ENCODE measurements around the gene ZNF841.
A peak's percentile ranks its signal among the peaks of the same experiment; 100 is the strongest.
"Not testable (repeated sequence)": the region's sequence is repeated elsewhere in the genome, so short reads cannot be mapped to it uniquely, and the experiment has no call there.

ZNF841 gene

DNA sequence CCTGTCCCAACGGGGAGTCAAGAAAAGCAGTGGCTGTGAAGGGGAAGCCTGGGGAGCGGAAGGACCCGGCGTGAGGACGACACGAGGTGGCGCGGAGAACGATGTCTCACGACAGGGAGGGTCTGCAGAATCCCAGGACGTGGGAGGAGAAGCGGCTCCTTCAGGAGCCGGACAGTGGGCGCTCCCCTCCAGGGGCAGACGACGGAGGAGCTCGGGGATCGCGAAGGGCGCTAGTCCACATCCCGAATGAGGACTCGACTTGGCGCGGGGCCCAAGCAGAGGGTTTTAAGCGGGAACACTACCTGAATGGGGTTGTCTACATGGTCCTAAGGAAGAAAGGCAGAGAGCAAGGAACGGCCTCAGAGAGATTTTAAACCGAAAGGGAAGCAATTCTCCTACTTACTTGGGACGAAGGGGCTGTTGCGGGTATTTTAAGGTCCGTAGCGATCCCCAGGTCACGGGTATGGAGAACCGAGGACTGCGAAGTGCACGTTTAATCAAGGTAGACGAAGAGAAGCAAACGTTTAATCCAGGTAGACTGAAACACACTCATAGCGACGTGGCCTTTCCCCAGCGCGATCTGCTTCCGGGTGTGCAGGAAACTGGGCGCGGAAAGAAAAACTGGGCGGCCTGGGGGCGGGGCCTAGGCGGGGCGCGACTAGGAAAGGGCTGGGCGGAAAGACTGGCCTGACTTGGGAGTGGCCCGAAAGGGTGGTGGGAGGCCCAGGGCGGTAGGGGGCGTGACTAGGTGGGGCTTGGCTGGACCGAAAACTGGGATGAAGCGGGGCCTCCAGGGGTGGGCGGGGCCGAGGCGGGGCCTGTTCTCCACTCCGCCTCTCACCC, at the start of gene ZNF841:
Gene ZNF841 (minus strand): TSS at position 594 of the 843 bp plus-strand sequence. CDS start 10,964 bp downstream, outside the sequence.
- DNase-seq = peak; percentile 94

- no peak for DNase-seq
Observed at GRCh38 chr19:52142001-52142595, 46.5 kb upstream of the ZNF841 start.

GRCh38 chr19:52141203-52141602, 45.6 kb upstream of the ZNF841 start:
- DNase-seq = no peak

DNA sequence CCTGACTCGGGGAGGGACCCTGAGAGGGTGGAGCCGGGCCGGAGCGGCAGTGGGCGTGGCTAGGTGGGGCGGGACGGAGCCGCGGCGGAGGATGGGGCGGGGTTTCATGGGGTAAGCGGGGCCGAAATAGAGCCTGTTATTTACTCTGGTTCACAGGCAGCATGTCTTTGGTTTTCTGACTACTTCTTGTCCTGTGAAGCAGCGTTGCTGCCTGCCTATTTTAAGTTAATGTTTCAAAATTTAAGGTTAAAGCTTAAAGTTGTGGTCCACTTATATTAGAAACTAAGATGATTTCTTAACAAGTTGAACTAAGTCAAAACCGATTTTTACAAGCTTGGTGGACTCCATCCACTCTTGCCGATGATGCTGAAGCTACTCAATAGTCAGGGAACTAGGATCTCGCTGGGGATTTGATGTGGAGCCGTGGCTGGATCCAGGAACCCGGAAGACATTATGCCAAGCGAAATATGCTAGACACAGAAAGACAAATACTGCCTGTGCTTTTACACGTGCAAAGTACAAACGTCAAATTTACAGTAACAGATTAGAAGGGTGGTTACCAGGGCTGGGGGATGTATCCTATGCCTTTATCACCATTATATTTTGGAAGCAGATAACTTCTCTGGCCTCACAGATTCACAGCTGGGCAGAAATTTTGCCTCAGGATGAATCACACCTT, 44.6 kb upstream of the ZNF841 start:
- DNase-seq = no peak

DNA sequence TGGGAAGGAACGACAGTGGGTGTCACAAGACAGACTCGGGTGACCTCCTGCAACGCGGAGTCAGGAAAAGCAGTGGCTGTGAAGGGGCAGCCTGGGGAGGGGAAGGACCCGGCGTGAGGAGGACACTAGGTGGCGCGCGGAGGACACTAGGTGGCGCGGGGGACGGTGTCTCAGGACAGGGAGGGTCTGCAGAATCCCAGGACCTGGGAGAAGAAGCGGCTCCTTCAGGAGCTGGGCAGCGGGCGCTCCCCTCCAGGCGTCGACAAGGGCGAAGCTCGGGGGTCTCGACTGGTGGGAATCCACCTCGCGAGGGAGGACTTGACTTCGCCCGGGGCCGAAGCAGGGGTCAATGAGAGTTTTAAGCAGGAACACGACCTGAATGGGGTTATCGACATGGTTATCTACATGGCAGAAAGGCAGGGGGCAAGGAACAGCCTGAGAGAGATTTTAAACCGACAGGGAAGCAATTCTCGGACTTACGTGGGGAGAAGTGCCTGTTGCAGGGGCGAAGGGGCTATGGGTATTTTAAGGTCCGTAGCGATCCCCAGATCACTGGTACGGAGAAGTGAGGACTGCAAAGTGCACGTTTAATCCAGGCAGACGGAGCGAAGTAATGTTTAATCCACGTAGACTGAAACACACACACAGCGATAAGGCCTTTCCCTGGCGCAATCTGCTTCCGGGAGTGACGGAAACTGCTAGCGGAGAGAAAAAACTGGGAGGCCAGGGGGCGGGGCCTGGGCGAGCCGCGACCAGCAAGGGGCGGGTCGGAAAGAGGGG, 43.9 kb upstream of the ZNF841 start, which contains the start of gene ZNF616:
Gene ZNF616 (minus strand): TSS at position 687 of the 780 bp plus-strand sequence. CDS start 9,426 bp downstream, outside the sequence.
- peak; percentile 95 for DNase-seq

DNA sequence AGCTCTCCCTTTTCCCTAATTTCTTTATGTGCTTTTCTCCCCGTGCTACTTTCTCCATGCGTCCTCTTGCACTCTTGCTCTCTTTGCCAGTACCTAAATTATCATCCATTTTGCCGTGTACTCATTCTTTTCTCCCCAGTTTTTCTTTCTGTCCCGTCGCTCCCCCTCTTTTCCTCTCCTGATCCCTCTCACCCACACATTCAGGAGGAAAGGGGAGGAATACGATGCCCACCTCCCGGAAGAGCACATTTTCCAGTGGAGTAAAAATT, 43.4 kb upstream of the ZNF841 start:
- DNase-seq = no peak

GRCh38 chr19:52138278-52138982, 42.9 kb upstream of the ZNF841 start:
- DNase-seq = peak; percentile 54

GRCh38 chr19:52120286-52120685, 24.7 kb upstream of the ZNF841 start:
- DNase-seq = no peak

DNA sequence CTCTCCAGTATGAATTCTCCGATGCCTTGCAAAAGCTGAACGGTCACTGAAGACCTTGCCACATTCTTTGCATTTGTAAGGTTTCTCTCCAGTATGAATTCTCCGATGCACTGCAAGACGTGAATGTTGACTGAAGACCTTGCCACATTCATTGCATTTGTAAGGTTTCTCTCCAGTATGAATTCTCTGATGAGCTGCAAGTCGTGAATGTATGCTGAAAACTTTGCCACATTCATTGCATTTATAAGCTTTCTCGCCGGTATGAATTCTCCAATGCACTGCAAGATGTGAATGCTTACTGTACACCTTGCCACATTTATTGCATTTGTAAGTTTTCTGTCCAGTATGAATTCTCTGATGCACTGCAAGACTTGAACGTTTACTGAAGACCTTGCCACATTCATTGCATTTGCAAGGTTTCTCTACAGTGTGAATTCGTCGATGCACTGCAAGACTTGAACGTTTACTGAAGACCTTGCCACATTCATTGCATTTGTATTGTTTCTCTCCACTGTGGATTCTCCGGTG, 20.0 kb upstream of the ZNF841 start:
- DNase-seq = no peak

GRCh38 chr19:52114691-52115090, 19.1 kb upstream of the ZNF841 start:
- DNase-seq = no peak

DNA sequence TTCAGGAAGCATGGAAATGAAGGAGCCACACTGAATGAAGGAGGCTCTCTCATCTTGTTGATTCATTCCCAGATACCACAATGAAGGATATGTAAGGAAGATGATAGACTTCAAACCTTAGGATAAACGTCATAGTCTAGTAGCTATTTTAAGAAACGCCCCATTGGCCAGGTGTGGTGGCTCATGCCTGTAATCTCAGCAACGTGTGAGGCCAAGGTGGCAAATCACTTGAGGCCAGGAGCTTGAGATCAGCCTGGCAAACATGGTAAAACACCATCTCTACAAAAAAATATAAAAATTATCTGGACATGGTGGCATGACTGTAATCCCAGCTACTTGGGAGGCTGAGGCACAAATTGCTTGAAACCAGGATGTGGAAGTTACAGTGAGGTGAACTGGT, 17.1 kb upstream of the ZNF841 start:
- DNase-seq = no peak

DNA sequence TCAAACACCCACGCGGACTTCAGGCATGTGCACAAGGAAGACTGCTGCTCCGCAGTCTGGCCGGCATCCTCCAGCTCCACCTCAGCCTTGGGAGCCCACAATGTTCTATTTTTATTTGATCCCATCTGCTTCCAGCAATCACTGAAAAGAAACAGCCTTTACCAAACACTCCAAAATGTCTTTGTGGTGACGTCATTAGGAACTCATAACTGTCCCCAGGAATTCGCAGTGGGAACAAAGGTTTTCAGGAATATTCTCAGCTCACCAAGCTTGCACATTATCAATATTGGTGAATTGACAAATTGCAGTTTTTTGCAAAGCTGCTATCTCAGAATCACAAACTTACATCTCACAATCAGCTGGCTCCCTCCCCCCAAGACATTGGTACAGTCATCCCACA, 15.2 kb upstream of the ZNF841 start:
- no peak for DNase-seq

DNA sequence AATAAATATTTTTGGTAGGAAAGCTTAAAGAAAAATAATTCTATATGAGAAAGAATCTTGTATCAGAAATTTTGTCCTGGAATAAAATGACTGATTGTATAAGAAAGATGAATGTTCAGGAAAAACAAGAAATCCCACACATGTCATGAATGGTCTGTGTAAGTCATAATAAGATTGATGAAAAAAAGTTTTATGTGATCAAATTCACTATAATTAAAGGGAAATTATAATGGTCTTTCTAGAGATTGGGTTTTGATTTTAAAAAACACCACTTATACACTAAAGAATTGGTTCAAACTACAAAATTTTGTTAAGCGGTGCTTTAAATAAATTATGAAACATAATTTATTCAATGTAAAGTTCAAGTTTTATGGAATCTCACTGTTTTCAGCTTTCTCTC, 7.2 kb upstream of the ZNF841 start:
- no peak for DNase-seq

DNA sequence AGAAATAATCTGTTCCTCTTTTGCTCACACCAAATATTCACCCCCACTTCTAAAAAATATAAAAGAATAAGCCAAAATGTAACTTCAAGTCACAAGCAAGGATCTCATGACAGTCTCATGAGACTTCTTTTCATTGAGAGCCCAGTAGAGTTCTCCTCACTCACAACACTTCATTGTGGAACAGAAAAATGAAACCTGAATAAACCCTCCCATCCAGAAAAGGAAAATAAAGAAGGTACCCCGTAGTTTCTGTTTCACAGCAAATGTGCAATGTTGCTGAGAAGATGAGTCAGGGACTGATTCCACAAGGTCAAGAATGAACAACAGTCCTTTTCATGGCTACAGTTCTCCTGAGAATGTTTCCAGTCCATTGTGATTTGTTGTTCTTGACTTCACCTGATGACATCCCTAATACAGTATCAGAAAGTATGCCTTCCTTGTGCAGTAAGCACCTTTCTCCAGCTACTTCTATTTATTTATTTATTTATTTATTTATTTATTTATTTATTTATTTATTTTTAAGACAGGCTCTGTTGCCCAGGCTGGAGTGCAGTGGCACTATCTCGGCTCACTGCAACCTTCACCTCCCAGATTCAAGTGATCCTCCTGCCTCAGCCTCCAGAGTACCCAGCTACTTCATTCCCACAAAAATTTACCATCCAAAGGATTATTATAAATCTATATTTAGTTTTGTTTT, 6.4 kb upstream of the ZNF841 start:
- no peak for DNase-seq

- no peak for DNase-seq
Observed at GRCh38 chr19:52099497-52100138, 4.1 kb upstream of the ZNF841 start.

- DNase-seq = not testable (repeated sequence)
Observed at GRCh38 chr19:52096416-52096815, 851 bp upstream of the ZNF841 start.

- DNase-seq = no peak
Observed at GRCh38 chr19:52094526-52095130, 937 bp downstream of the ZNF841 start.

DNA sequence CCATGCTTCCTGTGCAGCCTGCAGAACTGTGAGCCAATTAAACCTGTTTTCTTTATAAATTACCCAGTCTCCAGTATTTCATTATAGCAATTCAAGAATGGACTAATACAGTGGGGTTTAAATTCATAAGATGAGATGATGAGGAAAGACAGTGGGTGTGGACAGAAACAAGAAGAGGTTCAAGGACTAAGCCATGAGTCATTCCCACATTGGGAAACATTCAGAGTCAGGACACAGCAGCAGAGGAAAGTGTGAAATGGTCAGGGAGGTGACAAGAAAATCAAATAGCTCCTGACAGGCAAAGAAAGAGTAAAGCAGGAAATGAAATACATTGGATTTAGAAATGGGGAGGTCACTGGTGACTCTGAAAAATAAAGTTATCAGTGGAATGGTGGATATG, 9.1 kb downstream of the ZNF841 start:
- DNase-seq = no peak

GRCh38 chr19:52070496-52070895, 25.1 kb downstream of the ZNF841 start:
- DNase-seq = no peak

DNA sequence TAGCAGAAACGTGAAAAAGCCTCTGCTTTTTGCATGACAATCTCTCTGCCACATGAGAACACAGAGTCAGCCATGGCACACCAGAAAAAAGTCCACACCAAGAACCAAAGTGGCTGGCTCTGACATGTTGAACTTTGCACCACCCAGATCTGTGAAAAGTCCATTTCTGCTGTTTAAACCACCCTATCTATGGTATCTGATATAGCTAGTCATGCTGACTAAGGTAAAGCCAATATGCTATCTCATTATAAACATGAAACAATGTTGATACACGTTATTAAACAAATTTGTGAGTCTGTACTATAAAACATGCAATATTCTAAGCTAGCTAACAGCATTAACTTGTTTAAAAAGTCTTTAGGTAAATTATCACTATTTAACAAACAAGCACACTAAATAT, 25.9 kb downstream of the ZNF841 start:
- DNase-seq = no peak
